Measurements from ENCODE around the gene IL10RB. TPM values are rescaled to one million over a fixed set of nuclear protein-coding genes. Genes with fewer than 3 reads are reported as not detected.

IL10RB gene
- total RNA-seq, 4 donors from 2014 or later: 28.1 to 47.7 (median 32.3) TPM

GRCh38 chr21:33231526-33231925, 34.6 kb upstream of the IL10RB start:
- TF ChIP-seq CTCF (IDR thresholded peaks at IDR 0.05) (no peak), POLR2A (IDR thresholded peaks at IDR 0.05) (no peak)
- peak overlapping the region in 3 of 4 donors; percentile 79 to 99 (median 80) for H3K4me3 ChIP-seq
- DNase-seq: no peak
- H3K27me3 ChIP-seq: no peaks in the 10 kb centered on the region
- H3K9me3 ChIP-seq: no peaks in the 10 kb centered on the region
- peaks cover 6 to 57% (median 14%) of the 10 kb centered on the region in 3 donors for H3K4me1 ChIP-seq
- WGBS, 2 donors: 54 to 67% methylated on average over 8 of the region's 8 CpGs
- intact Hi-C loops (cut with DNase I): no loop called here
- peak overlapping the region in 2 of 4 donors; percentile 93 to 98 for H3K27ac ChIP-seq
- no peaks in the 10 kb centered on the region for H3K36me3 ChIP-seq

GRCh38 chr21:33232291-33233034, 33.7 kb upstream of the IL10RB start:
- H3K36me3 ChIP-seq: no peaks in the 10 kb centered on the region
- H3K4me1 ChIP-seq: peaks cover 6 to 61% (median 14%) of the 10 kb centered on the region in 3 donors
- no peaks in the 10 kb centered on the region for H3K9me3 ChIP-seq
- WGBS, 2 donors: 52 to 56% methylated on average over 5 of the region's 5 CpGs
- TF ChIP-seq CTCF (IDR thresholded peaks at IDR 0.05): no peak
- no peak for TF ChIP-seq POLR2A (IDR thresholded peaks at IDR 0.05)
- H3K4me3 ChIP-seq: peak overlapping the region in 1 of 4 donors; percentile 99
- peak overlapping the region in 1 of 4 donors; percentile 22 for H3K27ac ChIP-seq
- intact Hi-C loops (cut with DNase I): no loop called here
- H3K27me3 ChIP-seq: no peaks in the 10 kb centered on the region
- no peak for DNase-seq

- no peaks in the 10 kb centered on the region for H3K36me3 ChIP-seq
- TF ChIP-seq POLR2A (IDR thresholded peaks at IDR 0.05): no peak
- no peak for TF ChIP-seq CTCF (IDR thresholded peaks at IDR 0.05)
- no peak overlapping the region for H3K27ac ChIP-seq
- 83 to 94% methylated on average over 3 of the region's 3 CpGs for WGBS, 2 donors
- H3K27me3 ChIP-seq: no peaks in the 10 kb centered on the region
- H3K4me3 ChIP-seq: no peak overlapping the region
- no peaks in the 10 kb centered on the region for H3K9me3 ChIP-seq
- H3K4me1 ChIP-seq: peaks cover 0 to 65% (median 11%) of the 10 kb centered on the region in 3 donors
- no peak for DNase-seq
- intact Hi-C loops (cut with DNase I): no loop called here
These were observed 31.3 kb upstream of the IL10RB start for GRCh38 chr21:33234635-33235520.

- 80 to 100% methylated on average over 1 to 4 of the region's 6 CpGs for WGBS, 2 donors
- no peak for DNase-seq
These were observed 30.0 kb upstream of the IL10RB start for GRCh38 chr21:33236013-33236686.

More at GRCh38 chr21:33236013-33236686, 30.0 kb upstream of the IL10RB start:
- TF ChIP-seq POLR2A (IDR thresholded peaks at IDR 0.05) (no peak), CTCF (IDR thresholded peaks at IDR 0.05) (no peak)
- Histone ChIP-seq H3K4me1 (peaks cover 0 to 54% (median 8%) of the 10 kb centered on the region in 3 donors), H3K9me3 (no peaks in the 10 kb centered on the region), H3K27ac (no peak overlapping the region), H3K36me3 (no peaks in the 10 kb centered on the region), H3K4me3 (no peak overlapping the region), H3K27me3 (no peaks in the 10 kb centered on the region)
- intact Hi-C loops (cut with DNase I): no loop called here

All from esophagus squamous epithelium (tissue), 5 donors.